ENCODE results near the gene PAFAH1B1. TPM values are rescaled to one million over a fixed set of nuclear protein-coding genes. Genes with fewer than 3 reads are reported as not detected.

PAFAH1B1 gene
- total RNA-seq, 1 donor from 2014 or later, result 115 TPM

DNA sequence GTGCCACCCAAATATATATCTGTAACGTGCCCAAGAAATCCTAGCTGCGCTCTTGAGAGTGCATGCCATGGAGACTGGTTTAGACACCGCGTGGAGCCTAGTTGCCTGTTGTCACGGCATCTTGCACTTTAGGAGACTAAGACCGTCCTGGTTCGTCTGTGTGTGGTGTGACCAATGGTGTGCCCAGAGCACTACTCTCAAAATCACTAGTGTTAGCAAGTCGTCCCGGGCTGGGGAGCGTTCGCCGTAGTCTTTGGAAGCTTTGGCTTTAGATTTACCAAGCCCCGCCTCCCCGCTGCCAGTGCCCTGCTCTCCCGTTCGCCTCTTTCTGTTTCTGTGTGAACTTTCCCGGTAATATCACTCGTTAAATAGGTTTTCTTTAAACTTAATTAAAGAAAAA lies 91.1 kb downstream of the PAFAH1B1 start:
- no peak overlapping the region for H3K4me3 ChIP-seq
- H3K27ac ChIP-seq (replicated peaks), result no peak overlapping the region
- H3K9me3 ChIP-seq (replicated peaks), result no peaks in the 10 kb centered on the region
- peaks cover 49% of the 10 kb centered on the region for H3K36me3 ChIP-seq
- H3K4me1 ChIP-seq, result peaks cover 40% of the 10 kb centered on the region
- no peak for DNase-seq
- intact Hi-C loops (cut with micrococcal nuclease), result no loop called here
- TF ChIP-seq, protein P1, sequence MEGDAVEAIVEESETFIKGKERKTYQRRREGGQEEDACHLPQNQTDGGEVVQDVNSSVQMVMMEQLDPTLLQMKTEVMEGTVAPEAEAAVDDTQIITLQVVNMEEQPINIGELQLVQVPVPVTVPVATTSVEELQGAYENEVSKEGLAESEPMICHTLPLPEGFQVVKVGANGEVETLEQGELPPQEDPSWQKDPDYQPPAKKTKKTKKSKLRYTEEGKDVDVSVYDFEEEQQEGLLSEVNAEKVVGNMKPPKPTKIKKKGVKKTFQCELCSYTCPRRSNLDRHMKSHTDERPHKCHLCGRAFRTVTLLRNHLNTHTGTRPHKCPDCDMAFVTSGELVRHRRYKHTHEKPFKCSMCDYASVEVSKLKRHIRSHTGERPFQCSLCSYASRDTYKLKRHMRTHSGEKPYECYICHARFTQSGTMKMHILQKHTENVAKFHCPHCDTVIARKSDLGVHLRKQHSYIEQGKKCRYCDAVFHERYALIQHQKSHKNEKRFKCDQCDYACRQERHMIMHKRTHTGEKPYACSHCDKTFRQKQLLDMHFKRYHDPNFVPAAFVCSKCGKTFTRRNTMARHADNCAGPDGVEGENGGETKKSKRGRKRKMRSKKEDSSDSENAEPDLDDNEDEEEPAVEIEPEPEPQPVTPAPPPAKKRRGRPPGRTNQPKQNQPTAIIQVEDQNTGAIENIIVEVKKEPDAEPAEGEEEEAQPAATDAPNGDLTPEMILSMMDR (IDR thresholded peaks at IDR 0.05; ENCODE audit: borderline replicate concordance), result no peak
- no peaks in the 10 kb centered on the region for H3K27me3 ChIP-seq (ENCODE audit: low read depth)

DNA sequence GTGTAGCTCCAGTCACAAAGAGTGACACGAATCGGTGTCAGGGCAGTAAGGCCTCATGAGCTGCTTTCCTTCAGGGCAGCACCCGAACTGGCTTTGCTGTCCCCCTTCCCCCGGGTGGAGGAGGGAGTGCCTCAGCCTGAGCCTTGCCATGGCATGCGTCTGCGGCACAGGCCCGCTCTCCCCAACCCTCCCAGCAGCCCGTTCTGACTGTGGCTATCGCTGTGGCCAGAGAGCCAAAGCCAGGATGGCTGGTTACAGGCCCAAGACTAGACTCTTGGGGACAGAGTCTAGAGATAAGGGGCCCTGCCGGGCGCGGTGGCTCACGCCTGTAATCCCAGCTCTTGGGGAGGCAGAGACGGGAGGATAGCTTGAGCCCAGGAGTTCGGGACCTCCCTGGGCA lies 92.2 kb downstream of the PAFAH1B1 start:
- no peaks in the 10 kb centered on the region for H3K27me3 ChIP-seq (ENCODE audit: low read depth)
- peaks cover 45% of the 10 kb centered on the region for H3K36me3 ChIP-seq
- no peak overlapping the region for H3K4me3 ChIP-seq
- TF ChIP-seq, protein P1 (IDR thresholded peaks at IDR 0.05; ENCODE audit: borderline replicate concordance), result no peak
- DNase-seq, result no peak
- intact Hi-C loops (cut with micrococcal nuclease), result no loop called here
- no peaks in the 10 kb centered on the region for H3K9me3 ChIP-seq (replicated peaks)
- H3K4me1 ChIP-seq, result peaks cover 52% of the 10 kb centered on the region
- peak overlapping the region; percentile 75 for H3K27ac ChIP-seq (replicated peaks)

- Histone ChIP-seq H3K36me3 (peaks cover 43% of the 10 kb centered on the region), H3K4me1 (peaks cover 55% of the 10 kb centered on the region)
Measured at GRCh38 chr17:2687074-2687418, 93.6 kb downstream of the PAFAH1B1 start.

DNA sequence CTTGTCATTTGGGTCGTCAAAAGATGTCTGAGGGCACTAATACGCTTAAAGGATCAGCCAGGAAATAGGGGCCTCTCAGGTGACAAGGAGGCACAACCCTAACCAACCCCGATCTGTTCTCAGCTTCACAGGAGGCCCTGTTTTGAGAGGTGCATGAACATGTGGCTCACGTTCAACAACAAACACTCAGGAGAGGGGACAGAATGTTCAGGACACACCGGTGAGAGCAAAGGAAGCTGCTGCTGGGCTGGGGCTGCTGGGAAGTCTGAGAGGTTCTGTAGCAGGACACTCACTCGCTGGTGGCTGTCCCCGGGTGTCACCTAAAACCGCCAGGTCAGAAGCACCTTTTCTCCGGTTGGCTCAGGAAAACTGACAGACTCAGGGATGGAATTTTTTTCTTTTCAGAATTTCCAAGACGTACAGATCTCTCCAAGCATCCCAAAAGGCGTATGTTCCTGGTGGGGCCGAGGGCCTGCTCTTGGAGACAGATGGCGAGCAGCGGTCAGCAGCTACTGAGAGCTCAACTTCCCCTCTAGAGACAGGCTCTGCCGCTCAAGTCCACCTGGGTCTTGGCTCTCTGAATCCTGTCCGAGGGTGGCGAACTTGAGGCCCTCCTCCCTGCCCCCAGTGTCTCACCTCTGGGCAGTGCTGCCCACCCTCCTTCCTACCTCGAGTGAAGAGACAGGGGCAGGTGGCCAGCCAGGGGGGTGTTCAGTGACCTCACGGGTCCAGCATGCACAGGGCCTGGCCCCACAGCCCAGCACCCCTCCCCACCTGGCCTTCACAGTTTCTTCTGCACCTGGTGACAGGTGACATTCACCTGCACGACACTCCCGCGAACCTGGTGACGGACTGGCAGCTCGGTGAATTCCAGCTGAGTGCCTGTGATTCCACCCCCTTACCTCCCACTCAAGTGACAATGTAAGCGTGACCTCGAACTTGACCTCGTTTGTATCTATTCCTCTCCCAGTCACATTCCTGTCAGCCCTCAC lies 95.2 kb downstream of the PAFAH1B1 start:
- DNase-seq, result peak; percentile 37
- peaks cover 55% of the 10 kb centered on the region for H3K4me1 ChIP-seq
- intact Hi-C loops (cut with micrococcal nuclease), result no loop called here

More at GRCh38 chr17:2687074-2687418, 93.6 kb downstream of the PAFAH1B1 start:
- TF ChIP-seq, protein P1 (IDR thresholded peaks at IDR 0.05; ENCODE audit: borderline replicate concordance), result no peak
- Histone ChIP-seq H3K4me3 (no peak overlapping the region), H3K9me3 (replicated peaks) (no peaks in the 10 kb centered on the region), H3K27me3 (ENCODE audit: low read depth) (no peaks in the 10 kb centered on the region), H3K27ac (replicated peaks) (peak overlapping the region; percentile 75)
- intact Hi-C loops (cut with micrococcal nuclease), result no loop called here
- DNase-seq, result no peak

GRCh38 chr17:2689411-2690164 lies 96.1 kb downstream of the PAFAH1B1 start:
- H3K27me3 ChIP-seq (ENCODE audit: low read depth), result no peaks in the 10 kb centered on the region
- peak overlapping the region; percentile 75 for H3K27ac ChIP-seq (replicated peaks)
- peak; percentile 25 for DNase-seq
- H3K36me3 ChIP-seq, result peaks cover 44% of the 10 kb centered on the region
- TF ChIP-seq, protein P1 (IDR thresholded peaks at IDR 0.05; ENCODE audit: borderline replicate concordance), result no peak
- intact Hi-C loops (cut with micrococcal nuclease), result no loop called here
- H3K9me3 ChIP-seq (replicated peaks), result no peaks in the 10 kb centered on the region
- H3K4me3 ChIP-seq, result peak overlapping the region; percentile 41
- H3K4me1 ChIP-seq, result peaks cover 55% of the 10 kb centered on the region

More for the DNA sequence above, 95.2 kb downstream of the PAFAH1B1 start:
- Histone ChIP-seq H3K9me3 (replicated peaks) (no peaks in the 10 kb centered on the region), H3K27me3 (ENCODE audit: low read depth) (no peaks in the 10 kb centered on the region), H3K27ac (replicated peaks) (peak overlapping the region; percentile 75), H3K36me3 (peaks cover 44% of the 10 kb centered on the region), H3K4me3 (no peak overlapping the region)
- TF ChIP-seq, protein P1 (IDR thresholded peaks at IDR 0.05; ENCODE audit: borderline replicate concordance), result no peak

All from left ventricle myocardium inferior (tissue), 1 donor.